ENCODE measurements around the gene MIEN1. TPM values are rescaled to one million over a fixed set of nuclear protein-coding genes. Genes with fewer than 3 reads are reported as not detected.

MIEN1 gene
- total RNA-seq, 1 donor, result 14.8 TPM

GRCh38 chr17:39755554-39756379 lies 25.4 kb upstream of the MIEN1 start:
- peak; percentile 53 for DNase-seq (ENCODE audit: insufficient read length, low spot score, missing footprints)
- no peak overlapping the region for H3K4me2 ChIP-seq (ENCODE audit: insufficient read depth, low read length)
- no peaks in the 10 kb centered on the region for H3K79me2 ChIP-seq (ENCODE audit: insufficient read depth, low read length)
- H3K36me3 ChIP-seq (ENCODE audit: insufficient read depth, low read length), result no peaks in the 10 kb centered on the region
- H2AFZ ChIP-seq (ENCODE audit: low read length), result peak overlapping the region; percentile 5
- TF ChIP-seq CTCF (IDR thresholded peaks at IDR 0.05; ENCODE audit: extremely low read depth, low read depth, low read length), result no peak
- H3K27me3 ChIP-seq (ENCODE audit: insufficient read depth, low read length), result peaks cover 18% of the 10 kb centered on the region
- H3K4me1 ChIP-seq (ENCODE audit: insufficient read depth, low read length), result peaks cover 5% of the 10 kb centered on the region
- no peaks in the 10 kb centered on the region for H3K9me3 ChIP-seq (ENCODE audit: low read depth, low read length)
- no peaks in the 10 kb centered on the region for H4K20me1 ChIP-seq (ENCODE audit: insufficient read depth, low read length)
- H3K4me3 ChIP-seq (ENCODE audit: insufficient read depth, low read length), result no peak overlapping the region
- H3K27ac ChIP-seq (ENCODE audit: low read depth, low read length), result no peak overlapping the region

GRCh38 chr17:39754958-39755553 lies 24.7 kb upstream of the MIEN1 start:
- H3K36me3 ChIP-seq (ENCODE audit: insufficient read depth, low read length), result no peaks in the 10 kb centered on the region
- H3K79me2 ChIP-seq (ENCODE audit: insufficient read depth, low read length), result no peaks in the 10 kb centered on the region
- H3K27ac ChIP-seq (ENCODE audit: low read depth, low read length), result no peak overlapping the region
- H2AFZ ChIP-seq (ENCODE audit: low read length), result peak overlapping the region; percentile 93
- TF ChIP-seq CTCF (IDR thresholded peaks at IDR 0.05; ENCODE audit: extremely low read depth, low read depth, low read length), result no peak
- H3K9me3 ChIP-seq (ENCODE audit: low read depth, low read length), result no peaks in the 10 kb centered on the region
- peaks cover 5% of the 10 kb centered on the region for H3K4me1 ChIP-seq (ENCODE audit: insufficient read depth, low read length)
- peak overlapping the region; percentile 84 for H3K4me3 ChIP-seq (ENCODE audit: insufficient read depth, low read length)
- no peaks in the 10 kb centered on the region for H4K20me1 ChIP-seq (ENCODE audit: insufficient read depth, low read length)
- peak; percentile 81 for DNase-seq (ENCODE audit: insufficient read length, low spot score, missing footprints)
- peak overlapping the region; percentile 92 for H3K4me2 ChIP-seq (ENCODE audit: insufficient read depth, low read length)
- H3K27me3 ChIP-seq (ENCODE audit: insufficient read depth, low read length), result peaks cover 18% of the 10 kb centered on the region

GRCh38 chr17:39754161-39754957 lies 24.0 kb upstream of the MIEN1 start:
- no peaks in the 10 kb centered on the region for H4K20me1 ChIP-seq (ENCODE audit: insufficient read depth, low read length)
- peak overlapping the region; percentile 84 for H3K4me3 ChIP-seq (ENCODE audit: insufficient read depth, low read length)
- peak overlapping the region; percentile 63 for H3K27ac ChIP-seq (ENCODE audit: low read depth, low read length)
- peak; percentile 66 for TF ChIP-seq CTCF (IDR thresholded peaks at IDR 0.05; ENCODE audit: extremely low read depth, low read depth, low read length)
- peaks cover 5% of the 10 kb centered on the region for H3K4me1 ChIP-seq (ENCODE audit: insufficient read depth, low read length)
- H2AFZ ChIP-seq (ENCODE audit: low read length), result peak overlapping the region; percentile 93
- no peaks in the 10 kb centered on the region for H3K79me2 ChIP-seq (ENCODE audit: insufficient read depth, low read length)
- H3K9me3 ChIP-seq (ENCODE audit: low read depth, low read length), result no peaks in the 10 kb centered on the region
- H3K4me2 ChIP-seq (ENCODE audit: insufficient read depth, low read length), result peak overlapping the region; percentile 92
- DNase-seq (ENCODE audit: insufficient read length, low spot score, missing footprints), result peak; percentile 99
- peaks cover 13% of the 10 kb centered on the region for H3K27me3 ChIP-seq (ENCODE audit: insufficient read depth, low read length)
- no peaks in the 10 kb centered on the region for H3K36me3 ChIP-seq (ENCODE audit: insufficient read depth, low read length)

Data from osteoblast (primary cell).